LNCAP (cell line): Measurements from ENCODE around the gene SH3RF1.

ENCODE experiments used
- TF ChIP-seq, protein P1 (sequence below): fragments of 450-650 bp; IDR thresholded peaks from 2 replicates; pipeline ENCODE4 v1.5.1; 2017; ENCODE audit warnings: mild to moderate bottlenecking

Gene SH3RF1

DNA sequence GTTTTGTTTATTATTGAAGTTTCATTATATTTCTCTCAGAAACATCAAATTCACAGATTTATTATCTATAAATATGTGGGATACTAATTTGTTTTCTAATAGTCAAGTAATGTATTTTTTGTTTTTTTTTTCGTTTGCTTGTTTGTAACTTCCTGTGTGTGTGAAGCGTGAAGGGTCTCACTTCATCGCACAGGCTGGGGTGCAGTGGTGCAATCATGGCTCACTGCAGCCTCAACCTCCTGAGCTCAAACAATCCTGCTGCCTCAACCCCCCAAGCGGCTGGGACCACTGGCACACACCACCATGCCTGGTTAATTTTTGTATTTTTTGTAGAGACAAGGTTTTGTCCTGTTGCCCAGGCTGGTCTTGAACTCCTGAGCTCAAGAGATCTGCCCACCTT, 55.1 kb downstream of the SH3RF1 start:
- TF ChIP-seq, protein P1, sequence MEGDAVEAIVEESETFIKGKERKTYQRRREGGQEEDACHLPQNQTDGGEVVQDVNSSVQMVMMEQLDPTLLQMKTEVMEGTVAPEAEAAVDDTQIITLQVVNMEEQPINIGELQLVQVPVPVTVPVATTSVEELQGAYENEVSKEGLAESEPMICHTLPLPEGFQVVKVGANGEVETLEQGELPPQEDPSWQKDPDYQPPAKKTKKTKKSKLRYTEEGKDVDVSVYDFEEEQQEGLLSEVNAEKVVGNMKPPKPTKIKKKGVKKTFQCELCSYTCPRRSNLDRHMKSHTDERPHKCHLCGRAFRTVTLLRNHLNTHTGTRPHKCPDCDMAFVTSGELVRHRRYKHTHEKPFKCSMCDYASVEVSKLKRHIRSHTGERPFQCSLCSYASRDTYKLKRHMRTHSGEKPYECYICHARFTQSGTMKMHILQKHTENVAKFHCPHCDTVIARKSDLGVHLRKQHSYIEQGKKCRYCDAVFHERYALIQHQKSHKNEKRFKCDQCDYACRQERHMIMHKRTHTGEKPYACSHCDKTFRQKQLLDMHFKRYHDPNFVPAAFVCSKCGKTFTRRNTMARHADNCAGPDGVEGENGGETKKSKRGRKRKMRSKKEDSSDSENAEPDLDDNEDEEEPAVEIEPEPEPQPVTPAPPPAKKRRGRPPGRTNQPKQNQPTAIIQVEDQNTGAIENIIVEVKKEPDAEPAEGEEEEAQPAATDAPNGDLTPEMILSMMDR, result no peak

DNA sequence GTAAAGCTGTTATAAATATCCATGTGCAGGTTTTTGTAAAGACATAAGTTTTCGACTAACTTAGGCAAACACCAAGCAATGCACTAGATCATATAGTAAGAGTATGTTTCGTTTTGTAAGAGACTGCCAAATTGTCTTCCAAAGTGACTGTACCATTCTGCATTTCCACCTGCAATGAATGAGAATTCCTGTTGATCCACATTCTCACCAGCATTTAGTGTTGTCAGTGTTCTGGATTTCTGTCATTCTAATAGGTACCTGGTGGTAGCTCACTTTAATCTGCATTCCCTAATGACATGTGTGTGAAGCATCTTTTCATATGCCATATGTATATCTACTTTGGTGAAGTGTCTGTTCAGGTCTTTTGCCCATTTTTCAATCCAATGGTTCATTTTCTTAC, 57.8 kb downstream of the SH3RF1 start:
- TF ChIP-seq, protein P1, result no peak

DNA sequence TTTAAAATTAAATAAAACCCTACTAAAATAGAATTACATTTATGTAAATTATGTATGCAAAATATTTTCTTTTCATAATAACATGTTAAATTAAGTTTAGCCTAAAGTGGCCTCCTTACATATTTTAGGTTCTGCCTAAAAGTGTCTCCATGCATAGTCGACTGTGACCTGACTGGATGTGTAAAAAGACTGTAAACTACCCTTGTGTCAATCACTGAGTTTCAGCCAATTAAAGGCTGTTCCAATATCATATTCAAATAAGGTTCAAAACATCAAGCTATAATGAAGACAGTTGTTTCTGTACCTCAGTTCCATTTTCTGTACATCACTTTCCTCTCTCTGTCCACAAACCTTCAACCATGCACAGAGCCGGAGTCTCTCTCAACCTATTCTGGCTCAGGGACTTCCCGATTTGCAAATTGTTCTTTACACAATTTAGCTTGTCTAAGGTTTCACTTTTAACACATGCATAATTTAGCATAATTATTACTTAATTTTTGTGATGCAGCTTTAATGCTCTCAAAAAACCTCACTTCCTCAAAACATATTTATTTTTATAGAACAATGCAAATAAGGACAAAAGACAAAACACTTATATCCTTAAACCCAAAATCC, 60.1 kb downstream of the SH3RF1 start:
- TF ChIP-seq, protein P1, result no peak

DNA sequence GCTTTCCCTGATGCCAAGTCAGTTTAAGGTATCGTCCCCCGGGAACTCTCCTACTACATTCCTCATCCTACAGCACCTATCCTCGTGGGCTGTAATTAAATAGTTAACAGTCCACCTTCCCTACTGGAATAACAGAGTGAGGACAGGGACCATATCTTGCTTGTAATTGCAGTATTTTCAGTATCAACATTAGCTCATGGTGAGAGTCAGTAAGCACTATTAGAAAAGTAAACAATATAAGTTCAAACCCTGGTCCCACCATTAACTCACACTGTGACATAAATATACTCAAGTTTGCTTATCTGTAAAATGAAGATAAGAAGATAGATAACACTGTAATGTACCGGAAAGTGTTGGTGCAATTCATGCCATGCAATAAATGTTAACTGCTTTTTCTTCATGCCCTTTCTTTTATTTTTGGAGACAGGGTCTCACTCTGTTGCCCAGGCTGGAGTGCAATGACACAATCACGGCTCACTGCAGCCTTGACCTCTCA, 61.3 kb downstream of the SH3RF1 start:
- TF ChIP-seq, protein P1, result no peak

DNA sequence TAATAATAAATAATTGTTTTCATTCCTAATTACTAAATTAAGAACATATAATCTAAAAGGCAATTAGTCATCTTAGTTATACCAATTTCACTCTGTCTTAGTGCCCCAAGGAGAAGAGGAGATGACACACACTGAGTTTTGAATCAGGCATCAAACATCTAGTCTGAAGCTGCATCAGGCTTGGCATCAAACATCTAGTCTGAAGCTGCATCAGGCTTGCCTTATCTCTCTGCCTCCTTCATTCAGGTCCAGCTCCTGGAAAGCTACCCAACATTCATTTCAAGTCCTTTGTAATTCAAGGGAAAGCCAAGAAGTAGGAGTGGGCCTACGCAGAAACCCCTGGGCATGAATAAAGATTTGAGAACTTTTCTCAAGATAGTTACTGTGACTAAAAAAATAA, 62.2 kb downstream of the SH3RF1 start:
- TF ChIP-seq, protein P1, result no peak

DNA sequence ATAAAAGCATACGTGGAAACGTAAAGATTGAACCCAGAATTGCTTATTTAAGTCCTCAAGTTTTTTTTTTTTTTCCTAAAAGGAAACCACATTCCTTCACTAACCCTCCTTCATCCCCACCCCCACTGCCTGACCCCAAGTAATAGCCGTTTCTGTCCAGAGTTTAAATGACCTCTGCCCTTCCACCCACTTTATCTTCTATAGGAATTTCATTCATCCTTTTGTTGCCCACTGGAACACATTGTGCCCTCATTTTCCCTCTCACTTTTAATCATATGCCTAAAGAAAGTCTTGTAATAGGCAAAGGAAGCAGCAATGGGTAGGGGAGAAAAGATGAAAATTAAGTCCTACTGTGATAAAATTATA, 62.7 kb downstream of the SH3RF1 start:
- TF ChIP-seq, protein P1, result no peak

DNA sequence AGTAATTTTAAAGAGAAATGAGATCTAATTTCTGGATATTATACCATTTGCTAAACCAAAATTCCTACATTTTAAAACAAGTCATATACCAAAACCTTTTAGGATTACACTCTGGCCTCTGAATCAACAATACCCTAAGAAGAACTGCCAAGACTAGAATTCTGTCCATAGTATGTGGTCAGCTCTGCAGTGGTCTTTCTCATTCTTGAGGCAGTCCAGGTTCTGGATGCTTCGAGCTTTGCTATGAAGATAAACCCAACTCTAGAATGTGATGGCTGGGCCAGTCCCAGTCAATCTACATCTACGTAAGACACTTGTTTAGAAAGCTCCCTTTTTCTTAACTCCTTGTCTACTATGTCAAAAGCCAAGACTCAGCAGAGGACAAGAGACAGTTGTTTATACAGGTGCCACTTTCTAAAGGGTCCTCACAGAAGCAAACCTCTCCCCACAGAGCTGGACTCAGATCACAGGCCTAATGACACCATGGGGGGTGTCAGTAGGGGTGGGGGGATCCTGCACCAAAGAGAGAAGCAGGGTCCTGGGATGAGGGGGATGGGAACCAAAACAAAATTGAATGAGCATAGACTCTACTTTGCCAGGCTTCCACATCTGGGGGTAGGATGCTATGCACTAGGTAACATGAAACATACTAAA, 63.2 kb downstream of the SH3RF1 start:
- TF ChIP-seq, protein P1, result no peak

DNA sequence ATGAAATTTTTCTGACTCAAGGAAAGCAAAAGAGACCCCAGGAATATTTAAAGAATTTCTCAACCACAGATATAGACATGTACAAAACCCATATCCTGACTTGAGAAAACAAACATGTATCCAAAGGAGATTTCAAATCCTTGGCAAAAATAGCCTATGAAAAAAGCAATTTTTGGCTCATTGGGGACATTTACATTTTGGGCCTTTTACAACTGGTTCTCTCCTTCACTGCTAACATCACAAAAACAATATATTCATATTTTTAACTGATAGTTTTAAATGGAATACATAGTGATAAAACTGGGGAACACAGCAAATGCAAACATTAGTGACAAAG, 65.0 kb downstream of the SH3RF1 start:
- TF ChIP-seq, protein P1, result no peak
